ENCODE results near the gene RABGEF1.
"Not testable (repeated sequence)": the region's sequence is repeated elsewhere in the genome, so short reads cannot be mapped to it uniquely, and the experiment has no call there.

Gene RABGEF1

DNA sequence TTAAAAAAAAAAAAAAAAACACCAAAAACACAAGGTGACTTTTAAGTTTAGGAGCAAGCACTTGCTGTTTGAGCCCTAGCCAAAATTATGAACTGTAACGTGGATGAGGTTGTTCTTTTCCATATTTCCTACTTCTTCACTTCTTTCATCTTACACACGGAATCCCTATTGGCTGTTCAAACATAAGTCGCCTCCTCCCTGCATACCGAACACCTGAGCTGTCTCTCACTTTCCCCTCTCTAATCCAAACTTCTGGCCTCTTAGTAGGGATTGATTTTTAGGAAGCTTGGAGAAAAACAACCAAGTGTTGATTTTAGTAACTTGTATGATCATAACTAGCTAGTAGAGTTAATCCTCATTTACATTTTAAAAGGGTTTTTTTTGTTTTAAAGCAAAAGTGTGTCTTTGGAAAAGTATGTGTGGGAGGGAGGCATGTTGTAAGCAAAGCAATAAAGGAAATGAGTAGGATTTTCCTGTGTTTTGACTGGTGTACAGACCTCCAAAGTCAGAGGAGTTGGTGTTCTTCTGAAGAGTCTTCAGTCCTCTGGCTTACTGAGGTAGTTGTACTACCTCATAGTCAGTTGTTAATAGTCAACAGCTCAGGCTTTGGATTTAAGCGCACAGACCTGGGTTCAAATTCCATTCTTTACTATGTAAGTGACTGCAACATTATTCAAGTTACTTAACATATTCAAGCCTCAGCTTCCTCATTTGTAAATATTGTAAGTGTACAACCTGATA lies 39.3 kb downstream of the RABGEF1 start:
- TF ChIP-seq HDGF (IDR thresholded peaks at IDR 0.05; ENCODE audit: borderline replicate concordance) (no peak), CTBP1 (IDR thresholded peaks at IDR 0.05; ENCODE audit: borderline replicate concordance) (no peak), BHLHE40 (IDR thresholded peaks at IDR 0.05; ENCODE audit: borderline replicate concordance) (no peak), ELF4 (IDR thresholded peaks at IDR 0.05) (no peak), PKNOX1 (IDR thresholded peaks at IDR 0.05) (no peak), SUZ12 (IDR thresholded peaks at IDR 0.05) (no peak), FOXA1 (IDR thresholded peaks at IDR 0.05) (no peak), ZNF384 (IDR thresholded peaks at IDR 0.05) (no peak), LEF1 (IDR thresholded peaks at IDR 0.05; ENCODE audit: borderline replicate concordance) (no peak), TARDBP (IDR thresholded peaks at IDR 0.05) (no peak), L3MBTL2 (conservative IDR thresholded peaks at IDR 0.05) (no peak), SP1 (IDR thresholded peaks at IDR 0.05) (no peak), FOXK2 (IDR thresholded peaks at IDR 0.05) (no peak), NFRKB (IDR thresholded peaks at IDR 0.05) (no peak), ARNT (IDR thresholded peaks at IDR 0.05) (no peak), FOXM1 (IDR thresholded peaks at IDR 0.05; ENCODE audit: borderline replicate concordance) (no peak)
- ChIA-PET POLR2A (no interaction called here), CTCF (no interaction called here)
- DNase-seq (ENCODE audit: extremely low spot score), result no peak

- DNase-seq (ENCODE audit: extremely low spot score), result no peak
- TF ChIP-seq PKNOX1 (IDR thresholded peaks at IDR 0.05), result no peak
- TF ChIP-seq L3MBTL2 (conservative IDR thresholded peaks at IDR 0.05), result no peak
- no peak for TF ChIP-seq TARDBP (IDR thresholded peaks at IDR 0.05)
- no peak for TF ChIP-seq NFRKB (IDR thresholded peaks at IDR 0.05)
- no peak for TF ChIP-seq FOXK2 (IDR thresholded peaks at IDR 0.05)
- no peak for TF ChIP-seq BHLHE40 (IDR thresholded peaks at IDR 0.05; ENCODE audit: borderline replicate concordance)
- TF ChIP-seq ELF4 (IDR thresholded peaks at IDR 0.05), result no peak
- TF ChIP-seq FOXA1 (IDR thresholded peaks at IDR 0.05), result no peak
- TF ChIP-seq CTBP1 (IDR thresholded peaks at IDR 0.05; ENCODE audit: borderline replicate concordance), result no peak
- TF ChIP-seq LEF1 (IDR thresholded peaks at IDR 0.05; ENCODE audit: borderline replicate concordance), result no peak
- no peak for TF ChIP-seq FOXM1 (IDR thresholded peaks at IDR 0.05; ENCODE audit: borderline replicate concordance)
- TF ChIP-seq ARNT (IDR thresholded peaks at IDR 0.05), result no peak
- POLR2A ChIA-PET, result no interaction called here
- CTCF ChIA-PET, result interaction anchor here (0.6 kb wide), 1 partner anchor 12 kb away, joined by 3 read pairs; no protein-coding TSS in a partner anchor
These were observed 41.0 kb downstream of the RABGEF1 start for GRCh38 chr7:66781408-66782090.

- POLR2A ChIA-PET; DNase-seq (ENCODE audit: extremely low spot score); CTCF ChIA-PET: not testable (repeated sequence)
These were observed 42.3 kb downstream of the RABGEF1 start for GRCh38 chr7:66782875-66783274.

DNA sequence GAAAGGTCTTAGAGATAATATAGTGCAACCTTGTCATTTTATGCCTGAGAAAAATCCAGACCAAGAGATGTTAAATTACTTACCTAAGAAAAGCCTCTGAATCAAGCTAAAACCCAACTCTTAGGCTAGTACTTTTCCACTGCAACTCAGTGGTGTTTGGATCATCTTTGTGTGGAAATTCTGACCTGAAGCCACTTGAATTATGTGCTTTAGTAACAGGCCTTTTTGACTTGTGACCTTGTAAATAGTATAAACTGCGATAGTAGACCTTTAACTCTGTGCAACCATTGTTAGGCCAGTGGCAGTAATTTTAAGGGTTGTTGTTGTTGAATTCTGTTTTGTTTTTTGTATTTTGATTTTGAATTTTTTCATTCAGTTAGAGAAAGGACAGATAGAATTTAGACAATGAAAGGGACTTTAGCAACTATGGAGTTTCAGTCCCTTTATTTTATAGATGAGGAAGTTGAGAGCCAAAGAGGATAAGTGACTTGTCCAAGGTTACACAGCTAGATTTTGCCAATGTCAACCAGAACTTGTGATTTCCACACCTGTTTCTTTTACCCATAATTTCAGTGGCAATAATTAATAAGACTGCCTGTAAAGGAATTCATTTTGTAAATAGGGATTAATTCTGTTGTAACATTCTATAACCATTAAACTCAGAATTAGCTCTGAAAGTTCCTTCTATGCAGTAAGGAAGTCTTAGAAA lies 43.5 kb downstream of the RABGEF1 start:
- POLR2A ChIA-PET; CTCF ChIA-PET; DNase-seq (ENCODE audit: extremely low spot score): not testable (repeated sequence)

DNA sequence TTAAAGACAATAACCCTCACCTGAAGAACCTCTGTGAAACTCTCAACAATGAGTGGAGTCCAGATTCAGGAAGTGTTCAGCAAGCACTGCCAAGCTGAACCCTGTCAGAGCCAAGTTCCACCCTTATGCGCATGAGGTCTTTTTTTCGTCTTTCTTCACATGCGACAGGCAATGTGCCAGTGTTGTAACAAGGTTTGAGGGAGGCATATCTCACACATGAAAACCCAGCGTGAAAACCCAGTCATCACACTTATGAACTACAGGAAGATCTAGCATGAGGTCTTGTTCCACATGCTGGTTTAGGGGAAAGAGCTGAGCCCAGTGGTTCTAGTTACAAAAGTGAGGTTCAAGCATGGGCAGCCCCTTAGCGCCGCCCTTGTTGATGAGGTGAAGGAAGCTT lies 49.7 kb downstream of the RABGEF1 start:
- no peak for DNase-seq (ENCODE audit: extremely low spot score)
- ChIA-PET CTCF (no interaction called here), POLR2A (no interaction called here)
- TF ChIP-seq SP1 (IDR thresholded peaks at IDR 0.05) (no peak), ZNF384 (IDR thresholded peaks at IDR 0.05) (no peak), FOXA1 (IDR thresholded peaks at IDR 0.05) (no peak), FOXM1 (IDR thresholded peaks at IDR 0.05; ENCODE audit: borderline replicate concordance) (no peak), CTBP1 (IDR thresholded peaks at IDR 0.05; ENCODE audit: borderline replicate concordance) (no peak), NFRKB (IDR thresholded peaks at IDR 0.05) (no peak), ELF4 (IDR thresholded peaks at IDR 0.05) (no peak), BHLHE40 (IDR thresholded peaks at IDR 0.05; ENCODE audit: borderline replicate concordance) (no peak), L3MBTL2 (conservative IDR thresholded peaks at IDR 0.05) (no peak), TARDBP (IDR thresholded peaks at IDR 0.05) (no peak), HDGF (IDR thresholded peaks at IDR 0.05; ENCODE audit: borderline replicate concordance) (no peak), FOXK2 (IDR thresholded peaks at IDR 0.05) (no peak), SUZ12 (IDR thresholded peaks at IDR 0.05) (no peak)

GRCh38 chr7:66790725-66791124 lies 50.2 kb downstream of the RABGEF1 start:
- ChIA-PET POLR2A (no interaction called here), CTCF (no interaction called here)
- TF ChIP-seq HDGF (IDR thresholded peaks at IDR 0.05; ENCODE audit: borderline replicate concordance) (no peak), FOXK2 (IDR thresholded peaks at IDR 0.05) (no peak), FOXA1 (IDR thresholded peaks at IDR 0.05) (no peak), ARNT (IDR thresholded peaks at IDR 0.05) (no peak), L3MBTL2 (conservative IDR thresholded peaks at IDR 0.05) (no peak), PKNOX1 (IDR thresholded peaks at IDR 0.05) (no peak), SUZ12 (IDR thresholded peaks at IDR 0.05) (no peak), ZNF384 (IDR thresholded peaks at IDR 0.05) (no peak), NFRKB (IDR thresholded peaks at IDR 0.05) (no peak), ELF4 (IDR thresholded peaks at IDR 0.05) (no peak), LEF1 (IDR thresholded peaks at IDR 0.05; ENCODE audit: borderline replicate concordance) (no peak), SP1 (IDR thresholded peaks at IDR 0.05) (no peak), FOXM1 (IDR thresholded peaks at IDR 0.05; ENCODE audit: borderline replicate concordance) (no peak), TARDBP (IDR thresholded peaks at IDR 0.05) (no peak), BHLHE40 (IDR thresholded peaks at IDR 0.05; ENCODE audit: borderline replicate concordance) (no peak), CTBP1 (IDR thresholded peaks at IDR 0.05; ENCODE audit: borderline replicate concordance) (no peak)
- DNase-seq (ENCODE audit: extremely low spot score), result no peak

Data from HEK293T (cell line).